Measurements from ENCODE around the gene ARFGAP2.

DNA sequence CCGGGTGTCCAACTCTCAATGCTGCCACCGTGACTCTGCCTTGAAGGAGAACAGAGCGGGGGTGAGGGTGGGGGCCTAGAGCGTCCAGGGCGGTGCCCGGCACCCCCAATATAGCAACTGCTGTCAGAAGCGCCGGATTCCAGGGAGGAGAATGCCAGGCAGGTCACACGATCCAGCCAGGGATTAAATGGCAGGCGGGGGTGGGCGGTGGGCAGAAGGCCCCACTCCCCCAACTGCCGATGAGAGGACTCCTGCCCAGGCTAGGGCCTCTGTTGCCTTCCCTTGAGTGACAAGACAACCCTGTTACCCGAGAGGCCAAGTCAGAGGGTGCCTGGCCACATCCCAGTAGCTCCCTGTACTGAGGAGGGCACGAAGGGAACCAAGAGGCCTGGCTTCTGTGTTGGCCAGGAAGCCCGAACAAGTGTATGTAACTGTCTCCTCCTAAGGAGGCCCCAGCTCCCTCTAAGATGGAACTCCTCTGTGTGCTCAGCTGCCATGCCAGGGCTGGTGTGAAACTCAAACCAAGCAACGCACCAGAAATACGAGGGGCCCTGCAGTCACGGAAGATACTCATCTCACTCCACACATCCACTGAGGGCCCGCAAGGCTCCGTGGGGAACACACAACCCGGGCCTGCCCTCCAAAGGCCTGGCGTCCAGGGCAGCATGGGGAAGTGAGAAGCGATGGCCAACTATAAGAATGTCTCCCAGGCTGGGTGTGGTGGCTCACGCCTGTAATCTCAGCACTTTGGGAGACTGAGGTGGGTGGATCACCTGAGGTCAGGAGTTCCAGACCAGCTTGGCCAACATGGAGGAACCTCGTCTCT lies 6.6 kb upstream of the ARFGAP2 start:
- TF ChIP-seq GATA2 (IDR thresholded peaks at IDR 0.05; ENCODE audit: low read depth, low read length): no peak
- TF ChIP-seq GATA3 (IDR thresholded peaks at IDR 0.05; ENCODE audit: low read depth, low read length): no peak

Measured in SH-SY5Y (cell line).